Keratinocyte (primary cell): Measurements from ENCODE around the gene CSMD2. TPM values are rescaled to one million over a fixed set of nuclear protein-coding genes. Genes with fewer than 3 reads are reported as not detected.

Experiments
- DNase-seq: peaks from one replicate; pipeline ENCODE4 v3.0.0-alpha.2; 2011; ENCODE audit warnings: low read depth, missing footprints, low spot score
- FAIRE-seq: peaks from 2 replicates; lab custom pipeline; 2011; peaks lifted over from hg19 to GRCh38; lab: Jason Lieb, UNC
- H2AFZ ChIP-seq: 2 replicates; pipeline ENCODE4 v1.6.0; 2012; ENCODE audit warnings: low read length, control low read depth, inconsistent platforms; ENCODE audit not compliant: control insufficient read depth
- H3K27ac ChIP-seq: 2 replicates; pipeline ENCODE4 v1.5.1; 2011; ENCODE audit warnings: low read length; ENCODE audit not compliant: control insufficient read depth, insufficient read depth
- H3K27me3 ChIP-seq: 3 replicates; pipeline ENCODE4 v1.6.0; 2011; ENCODE audit warnings: low read length; ENCODE audit not compliant: control insufficient read depth, insufficient read depth; ENCODE audit errors: extremely low read depth
- H3K36me3 ChIP-seq, 2 experiments: 2 replicates in 1 of 2; 3 replicates in 1 of 2; pipeline ENCODE4 v1.5.1; 2011; ENCODE audit warnings: low read length in 2 of 2, mild to moderate bottlenecking in 1 of 2; ENCODE audit not compliant: control insufficient read depth in 2 of 2, insufficient read depth in 2 of 2; ENCODE audit errors: extremely low read depth in 1 of 2
- H3K4me1 ChIP-seq: 3 replicates; pipeline ENCODE4 v1.5.1; 2011; ENCODE audit warnings: low read length; ENCODE audit not compliant: control insufficient read depth, insufficient read depth; ENCODE audit errors: extremely low read depth
- H3K4me2 ChIP-seq: 3 replicates; pipeline ENCODE4 v1.6.0; 2011; ENCODE audit warnings: low read depth, low read length; ENCODE audit not compliant: control insufficient read depth, insufficient read depth; ENCODE audit errors: extremely low read depth
- H3K4me3 ChIP-seq, 3 experiments: fragments of 200-600 bp in 1 of 3; sonication (generic) in 1 of 3; 2 replicates in 2 of 3; 3 replicates in 1 of 3; pipeline ENCODE4 v1.5.1; 2011 to 2016; ENCODE audit warnings: low read length in 3 of 3, mild to moderate bottlenecking in 3 of 3, control low read depth in 2 of 3, inconsistent platforms in 1 of 3, low read depth in 1 of 3, mixed read lengths in 1 of 3, mixed run types in 1 of 3, moderate library complexity in 1 of 3; ENCODE audit not compliant: control insufficient read depth in 2 of 3, insufficient read depth in 2 of 3; ENCODE audit errors: extremely low read depth in 1 of 3
- H3K79me2 ChIP-seq: 2 replicates; pipeline ENCODE4 v1.6.0; 2012; ENCODE audit warnings: low read length; ENCODE audit not compliant: control insufficient read depth, insufficient read depth
- H3K9ac ChIP-seq: 3 replicates; pipeline ENCODE4 v1.6.0; 2011; ENCODE audit warnings: low read length; ENCODE audit not compliant: control insufficient read depth, insufficient read depth; ENCODE audit errors: extremely low read depth
- H3K9me1 ChIP-seq: 3 replicates; pipeline ENCODE4 v1.6.0; 2011; ENCODE audit warnings: low read length; ENCODE audit not compliant: control insufficient read depth, insufficient read depth; ENCODE audit errors: extremely low read depth
- H3K9me3 ChIP-seq: 2 replicates; pipeline ENCODE4 v1.5.1; 2012; ENCODE audit warnings: low read depth, low read length; ENCODE audit not compliant: control insufficient read depth
- H4K20me1 ChIP-seq: 3 replicates; pipeline ENCODE4 v1.6.0; 2011; ENCODE audit warnings: low read length; ENCODE audit not compliant: control insufficient read depth, insufficient read depth; ENCODE audit errors: extremely low read depth
- EZH2 ChIP-seq: IDR thresholded peaks from one replicate; pipeline ENCODE4 v1.6.1; 2012; ENCODE audit warnings: inconsistent platforms, mild to moderate bottlenecking, low read length, moderate library complexity
- dilution Hi-C: fragments of 300-500 bp; cut with MboI; formaldehyde crosslinking; loops from one replicate; pipeline ENCODE4 v1.7.0; 2020; ENCODE audit warnings: low sequenced_read_pairs; ENCODE audit not compliant: extremely low pct_ligation_motif_present
- polyA plus RNA-seq, 5 experiments: library from polyadenylated mRNA; depleted of rRNA in 3 of 5; stranded (reverse) in 3 of 5; stranded (forward) in 1 of 5; unstranded in 1 of 5; fragments of >200 nt; gene quantifications; 1 replicate in 1 of 5; 2 replicates in 3 of 5; 3 replicates in 1 of 5; pipeline versions ENCODE4 v1.2.1 to v1.2.3, GENCODE V29; 2011 to 2012; ENCODE audit warnings: missing spikeins in 2 of 5, low read depth in 1 of 5, low replicate concordance in 1 of 5
- TF ChIP-seq, protein P1 (sequence below), 3 experiments: IDR thresholded peaks in 1 of 3; conservative IDR thresholded peaks in 1 of 3; optimal IDR thresholded peaks in 1 of 3; 2 replicates in 2 of 3; 3 replicates in 1 of 3; pipeline versions ENCODE3 to v1.5.1; 2011; ENCODE audit warnings: low read length in 3 of 3, mild to moderate bottlenecking in 3 of 3, moderate library complexity in 2 of 3, control low read depth in 1 of 3, inconsistent platforms in 1 of 3; ENCODE audit not compliant: insufficient read depth in 2 of 3; ENCODE audit errors: extremely low read depth in 1 of 3

CSMD2 gene
- polyA plus RNA-seq, 1 donor (not counting 4 experiments of a cell fraction or from before 2014, with no cell fraction given): 2.0 TPM

GRCh38 chr1:33563699-33564098 lies 601.3 kb downstream of the CSMD2 start:
- no peaks in the 10 kb centered on the region for H4K20me1 ChIP-seq
- no peak overlapping the region for H3K27ac ChIP-seq
- FAIRE-seq (no peak), DNase-seq (no peak)
- no peak overlapping the region for H3K4me3 ChIP-seq
- H3K36me3 ChIP-seq: no peaks in the 10 kb centered on the region
- H3K9ac ChIP-seq: no peak overlapping the region
- no peaks in the 10 kb centered on the region for H3K27me3 ChIP-seq
- no peaks in the 10 kb centered on the region for H3K4me1 ChIP-seq
- H3K79me2 ChIP-seq: no peaks in the 10 kb centered on the region
- H3K9me3 ChIP-seq: no peaks in the 10 kb centered on the region
- H2AFZ ChIP-seq: no peak overlapping the region
- TF ChIP-seq, protein P1, sequence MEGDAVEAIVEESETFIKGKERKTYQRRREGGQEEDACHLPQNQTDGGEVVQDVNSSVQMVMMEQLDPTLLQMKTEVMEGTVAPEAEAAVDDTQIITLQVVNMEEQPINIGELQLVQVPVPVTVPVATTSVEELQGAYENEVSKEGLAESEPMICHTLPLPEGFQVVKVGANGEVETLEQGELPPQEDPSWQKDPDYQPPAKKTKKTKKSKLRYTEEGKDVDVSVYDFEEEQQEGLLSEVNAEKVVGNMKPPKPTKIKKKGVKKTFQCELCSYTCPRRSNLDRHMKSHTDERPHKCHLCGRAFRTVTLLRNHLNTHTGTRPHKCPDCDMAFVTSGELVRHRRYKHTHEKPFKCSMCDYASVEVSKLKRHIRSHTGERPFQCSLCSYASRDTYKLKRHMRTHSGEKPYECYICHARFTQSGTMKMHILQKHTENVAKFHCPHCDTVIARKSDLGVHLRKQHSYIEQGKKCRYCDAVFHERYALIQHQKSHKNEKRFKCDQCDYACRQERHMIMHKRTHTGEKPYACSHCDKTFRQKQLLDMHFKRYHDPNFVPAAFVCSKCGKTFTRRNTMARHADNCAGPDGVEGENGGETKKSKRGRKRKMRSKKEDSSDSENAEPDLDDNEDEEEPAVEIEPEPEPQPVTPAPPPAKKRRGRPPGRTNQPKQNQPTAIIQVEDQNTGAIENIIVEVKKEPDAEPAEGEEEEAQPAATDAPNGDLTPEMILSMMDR (optimal IDR thresholded peaks at IDR 0.05 in 1 of 3, IDR thresholded peaks at IDR 0.05 in 1 of 3, conservative IDR thresholded peaks at IDR 0.05 in 1 of 3; ENCODE audit: extremely low read depth in 1 of 3, insufficient read depth in 2 of 3, low read length in 3 of 3): no peak
- no peak for TF ChIP-seq EZH2
- H3K4me2 ChIP-seq: no peak overlapping the region
- no peaks in the 10 kb centered on the region for H3K9me1 ChIP-seq
- dilution Hi-C loops: no loop called here

DNA sequence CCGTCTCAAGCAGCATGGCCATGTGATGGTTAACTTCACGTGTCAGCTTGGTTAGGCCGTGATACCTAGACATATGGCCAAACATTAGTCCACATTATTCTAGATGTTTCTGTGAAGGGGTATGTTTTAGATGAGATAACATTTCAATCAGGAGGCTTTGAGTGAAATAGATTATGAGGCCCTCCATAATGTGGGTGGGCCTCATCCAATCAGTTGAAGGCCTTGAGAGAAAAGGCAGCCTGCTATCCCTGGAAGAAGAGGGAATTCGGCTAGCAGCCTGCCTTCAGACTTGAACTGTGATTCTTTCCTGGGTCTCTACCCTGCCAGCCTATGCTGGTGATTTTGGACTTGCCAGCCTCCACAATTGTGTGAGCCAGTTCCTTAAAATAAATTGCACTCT lies 602.5 kb downstream of the CSMD2 start:
- Histone ChIP-seq H3K79me2 (no peaks in the 10 kb centered on the region), H4K20me1 (no peaks in the 10 kb centered on the region)

More for the DNA sequence above, 602.5 kb downstream of the CSMD2 start:
- Histone ChIP-seq H3K9me1 (no peaks in the 10 kb centered on the region), H3K4me2 (no peak overlapping the region), H3K9ac (no peak overlapping the region), H3K4me3 (no peak overlapping the region), H3K27ac (no peak overlapping the region), H3K27me3 (no peaks in the 10 kb centered on the region), H2AFZ (no peak overlapping the region), H3K4me1 (no peaks in the 10 kb centered on the region), H3K36me3 (no peaks in the 10 kb centered on the region), H3K9me3 (no peaks in the 10 kb centered on the region)
- dilution Hi-C loops: no loop called here
- TF ChIP-seq, protein P1 (optimal IDR thresholded peaks at IDR 0.05 in 1 of 3, IDR thresholded peaks at IDR 0.05 in 1 of 3, conservative IDR thresholded peaks at IDR 0.05 in 1 of 3; ENCODE audit: extremely low read depth in 1 of 3, insufficient read depth in 2 of 3, low read length in 3 of 3): no peak
- no peak for TF ChIP-seq EZH2
- DNase-seq: no peak
- FAIRE-seq: no peak
